OCI-LY7 (cell line): ENCODE data around the gene NDUFS6.

Experiments used
- EZH2phosphoT487 ChIP-seq: fragments of 200-600 bp; sonication (generic); IDR thresholded peaks from 2 replicates; pipeline ENCODE4 v1.6.1; 2018; ENCODE audit warnings: low read depth, borderline replicate concordance, mild to moderate bottlenecking, mixed run types, antibody characterized with exemption, low read length, moderate library complexity, mixed read lengths
- TF ChIP-seq, protein P1 (sequence below): fragments of 200-600 bp; sonication (generic); conservative IDR thresholded peaks from 2 replicates; pipeline ENCODE4 v1.5.1; 2014; ENCODE audit warnings: mild to moderate bottlenecking, antibody characterized with exemption, low read length, moderate library complexity, mixed read lengths

DNA sequence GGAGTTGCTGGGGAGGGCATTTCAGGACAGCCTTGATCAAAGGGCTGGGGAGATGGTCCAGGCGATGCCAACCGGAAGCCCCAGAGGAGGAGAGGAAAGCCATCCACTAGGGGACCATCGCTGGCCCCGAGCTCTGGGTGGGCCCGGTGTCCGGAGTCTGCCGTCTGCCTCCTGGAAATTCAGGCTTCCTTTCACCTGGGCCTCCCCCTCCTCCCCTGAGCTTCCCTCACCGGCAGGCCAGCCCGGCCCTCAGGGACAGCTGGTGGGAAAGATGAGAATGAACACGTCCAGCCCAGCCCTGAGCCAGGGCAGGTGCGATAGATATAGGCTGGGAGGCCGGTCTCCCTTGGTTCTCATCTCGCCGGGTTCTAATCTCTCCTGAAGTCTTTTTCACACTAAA lies 64.3 kb downstream of the NDUFS6 start:
- TF ChIP-seq, protein P1, sequence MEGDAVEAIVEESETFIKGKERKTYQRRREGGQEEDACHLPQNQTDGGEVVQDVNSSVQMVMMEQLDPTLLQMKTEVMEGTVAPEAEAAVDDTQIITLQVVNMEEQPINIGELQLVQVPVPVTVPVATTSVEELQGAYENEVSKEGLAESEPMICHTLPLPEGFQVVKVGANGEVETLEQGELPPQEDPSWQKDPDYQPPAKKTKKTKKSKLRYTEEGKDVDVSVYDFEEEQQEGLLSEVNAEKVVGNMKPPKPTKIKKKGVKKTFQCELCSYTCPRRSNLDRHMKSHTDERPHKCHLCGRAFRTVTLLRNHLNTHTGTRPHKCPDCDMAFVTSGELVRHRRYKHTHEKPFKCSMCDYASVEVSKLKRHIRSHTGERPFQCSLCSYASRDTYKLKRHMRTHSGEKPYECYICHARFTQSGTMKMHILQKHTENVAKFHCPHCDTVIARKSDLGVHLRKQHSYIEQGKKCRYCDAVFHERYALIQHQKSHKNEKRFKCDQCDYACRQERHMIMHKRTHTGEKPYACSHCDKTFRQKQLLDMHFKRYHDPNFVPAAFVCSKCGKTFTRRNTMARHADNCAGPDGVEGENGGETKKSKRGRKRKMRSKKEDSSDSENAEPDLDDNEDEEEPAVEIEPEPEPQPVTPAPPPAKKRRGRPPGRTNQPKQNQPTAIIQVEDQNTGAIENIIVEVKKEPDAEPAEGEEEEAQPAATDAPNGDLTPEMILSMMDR, result no peak
- no peak for TF ChIP-seq EZH2phosphoT487
